ENCODE results near the gene MRPS2.

DNA sequence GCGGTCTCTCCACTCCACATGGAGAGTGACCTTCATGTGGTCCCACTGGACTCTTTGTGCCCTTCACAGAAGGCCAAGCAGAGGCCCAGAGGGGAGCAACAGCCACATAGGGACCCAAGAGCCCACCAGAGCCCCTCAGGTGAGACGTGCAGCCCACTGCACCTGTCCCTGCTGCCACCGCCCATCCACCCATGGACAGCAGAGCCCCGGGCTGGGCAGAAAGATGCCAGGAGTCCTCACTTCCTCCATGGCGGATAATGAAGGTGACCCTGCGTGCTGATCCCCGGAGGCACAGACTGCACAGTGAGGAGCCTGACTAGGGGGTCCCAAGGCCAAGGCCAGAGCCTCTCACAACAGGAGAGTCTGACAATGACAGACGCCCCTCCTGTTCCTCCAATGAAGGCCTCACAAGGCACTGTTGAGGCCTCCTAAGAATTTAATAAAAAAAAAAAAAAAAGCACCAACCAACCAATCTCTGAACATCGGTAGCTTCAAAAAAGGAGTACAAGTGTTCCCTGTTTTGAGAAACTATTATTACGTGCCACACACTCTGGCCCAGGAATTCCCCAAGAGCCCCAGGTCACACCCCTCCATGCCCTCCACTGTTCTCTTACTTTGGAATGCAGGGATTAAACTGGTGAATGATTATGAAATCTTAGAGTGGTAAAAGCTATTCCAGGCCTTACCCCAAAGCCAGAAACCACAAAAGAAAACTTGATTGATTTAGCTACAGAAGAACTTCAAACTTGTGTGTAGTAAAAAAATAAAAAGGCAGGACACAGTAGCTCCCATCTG lies 23.7 kb upstream of the MRPS2 start:
- TF ChIP-seq, protein P1, sequence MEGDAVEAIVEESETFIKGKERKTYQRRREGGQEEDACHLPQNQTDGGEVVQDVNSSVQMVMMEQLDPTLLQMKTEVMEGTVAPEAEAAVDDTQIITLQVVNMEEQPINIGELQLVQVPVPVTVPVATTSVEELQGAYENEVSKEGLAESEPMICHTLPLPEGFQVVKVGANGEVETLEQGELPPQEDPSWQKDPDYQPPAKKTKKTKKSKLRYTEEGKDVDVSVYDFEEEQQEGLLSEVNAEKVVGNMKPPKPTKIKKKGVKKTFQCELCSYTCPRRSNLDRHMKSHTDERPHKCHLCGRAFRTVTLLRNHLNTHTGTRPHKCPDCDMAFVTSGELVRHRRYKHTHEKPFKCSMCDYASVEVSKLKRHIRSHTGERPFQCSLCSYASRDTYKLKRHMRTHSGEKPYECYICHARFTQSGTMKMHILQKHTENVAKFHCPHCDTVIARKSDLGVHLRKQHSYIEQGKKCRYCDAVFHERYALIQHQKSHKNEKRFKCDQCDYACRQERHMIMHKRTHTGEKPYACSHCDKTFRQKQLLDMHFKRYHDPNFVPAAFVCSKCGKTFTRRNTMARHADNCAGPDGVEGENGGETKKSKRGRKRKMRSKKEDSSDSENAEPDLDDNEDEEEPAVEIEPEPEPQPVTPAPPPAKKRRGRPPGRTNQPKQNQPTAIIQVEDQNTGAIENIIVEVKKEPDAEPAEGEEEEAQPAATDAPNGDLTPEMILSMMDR (IDR thresholded peaks at IDR 0.05): no peak
- TF ChIP-seq POLR2A (IDR thresholded peaks at IDR 0.05): no peak
